HepG2 (cell line): ENCODE data around the gene LUC7L. TPM values are rescaled to one million over a fixed set of nuclear protein-coding genes. Genes with fewer than 3 reads are reported as not detected.
A peak's percentile ranks its signal among the peaks of the same experiment; 100 is the strongest.
"Not testable (repeated sequence)": the region's sequence is repeated elsewhere in the genome, so short reads cannot be mapped to it uniquely, and the experiment has no call there.

Experiments
- BATF2 ChIP-seq: sonication (generic); formaldehyde crosslinking; IDR thresholded peaks from 2 replicates; pipeline ENCODE4 v1.8.0; 2022; ENCODE audit warnings: mild to moderate bottlenecking, missing genetic modification reagents, moderate library complexity
- BORCS8-MEF2B ChIP-seq: sonication (generic); formaldehyde crosslinking; IDR thresholded peaks from 2 replicates; pipeline ENCODE4 v1.8.0; 2022; ENCODE audit warnings: mild to moderate bottlenecking, missing genetic modification reagents
- ELF3 ChIP-seq: IDR thresholded peaks from 2 replicates; pipeline ENCODE4 v1.6.1; 2016; ENCODE audit warnings: missing genetic modification reagents, missing compliant biosample characterization
- HMGXB3 ChIP-seq: sonication (generic); formaldehyde crosslinking; IDR thresholded peaks from 2 replicates; pipeline ENCODE4 v1.4.0; 2020; ENCODE audit warnings: missing genetic modification reagents, borderline replicate concordance
- KLF11 ChIP-seq: IDR thresholded peaks from 2 replicates; pipeline ENCODE4 v1.6.1; 2016; ENCODE audit warnings: missing compliant biosample characterization
- LRRFIP1 ChIP-seq: sonication (generic); formaldehyde crosslinking; conservative IDR thresholded peaks from 2 replicates; pipeline ENCODE4 v1.4.0; 2020; ENCODE audit warnings: missing genetic modification reagents
- MIXL1 ChIP-seq: IDR thresholded peaks from 2 replicates; pipeline ENCODE4 v1.6.1; 2016
- MXD3 ChIP-seq: IDR thresholded peaks from 2 replicates; pipeline ENCODE4 v1.6.1; 2016; ENCODE audit warnings: mild to moderate bottlenecking, missing biosample characterization, missing genetic modification reagents
- NCOA2 ChIP-seq: sonication (generic); formaldehyde crosslinking; IDR thresholded peaks from 2 replicates; pipeline ENCODE4 v1.8.0; 2022; ENCODE audit warnings: inconsistent platforms
- NKX3-1 ChIP-seq: sonication (generic); formaldehyde crosslinking; IDR thresholded peaks from 2 replicates; pipeline ENCODE4 v1.5.0; 2020; ENCODE audit warnings: missing genetic modification reagents
- SALL1 ChIP-seq: sonication (generic); formaldehyde crosslinking; IDR thresholded peaks from 2 replicates; pipeline ENCODE4 v1.8.0; 2022; ENCODE audit warnings: mild to moderate bottlenecking, missing genetic modification reagents
- SAP130 ChIP-seq: IDR thresholded peaks from 2 replicates; pipeline ENCODE4 v1.6.1; 2016; ENCODE audit warnings: low read depth
- SMAD3 ChIP-seq: sonication (generic); formaldehyde crosslinking; IDR thresholded peaks from 2 replicates; pipeline ENCODE4 v1.4.0; 2020; ENCODE audit warnings: missing genetic modification reagents
- SOX13 ChIP-seq, 3 experiments: fragments of 450-650 bp in 1 of 3; sonication (generic) in 1 of 3; formaldehyde crosslinking in 1 of 3; IDR thresholded peaks in 2 of 3; conservative IDR thresholded peaks in 1 of 3; 2 replicates each; pipeline versions ENCODE4 v1.5.0 to v1.6.1; 2016 to 2020; ENCODE audit warnings: antibody characterized with exemption in 1 of 3, mild to moderate bottlenecking in 1 of 3, missing compliant biosample characterization in 1 of 3, missing genetic modification reagents in 1 of 3, moderate library complexity in 1 of 3
- SOX5 ChIP-seq: IDR thresholded peaks from 2 replicates; pipeline ENCODE4 v1.6.1; 2016; ENCODE audit warnings: borderline replicate concordance
- TFE3 ChIP-seq: IDR thresholded peaks from 2 replicates; pipeline ENCODE4 v1.6.1; 2016
- ZNF335 ChIP-seq: sonication (generic); formaldehyde crosslinking; IDR thresholded peaks from 2 replicates; pipeline ENCODE4 v1.4.0; 2020; ENCODE audit warnings: missing genetic modification reagents
- ZNF580 ChIP-seq: IDR thresholded peaks from 2 replicates; pipeline ENCODE4 v1.6.1; 2016; ENCODE audit warnings: low read depth, borderline replicate concordance
- polyA plus RNA-seq, 8 experiments: library from polyadenylated mRNA; depleted of rRNA in 3 of 8; stranded (reverse) in 7 of 8; unstranded in 1 of 8; fragments of >200 nt; fragmentation: Illumina TruSeq in 4 of 8; extraction: Trizol in 4 of 8; gene quantifications; 2 replicates each; pipeline versions ENCODE4 v1.2.1 to v1.2.3, GENCODE V29; 2011 to 2016; ENCODE audit warnings: low read depth in 4 of 8, missing spikeins in 1 of 8, mixed read lengths in 1 of 8; ENCODE audit not compliant: insufficient read depth in 1 of 8
- total RNA-seq, 5 experiments: library from RNA; depleted of rRNA; stranded (reverse); fragments of >200 nt; fragmentation: Illumina TruSeq; extraction: Trizol; gene quantifications; 2 replicates each; pipeline ENCODE4 v1.2.3, GENCODE V29; 2016; ENCODE audit warnings: low read depth in 1 of 5

Gene LUC7L
- total and polyA plus RNA-seq, 2 of the 13 experiments (the other 11 are each of a cell fraction or from before 2014, with no cell fraction given), result 48.7 to 56.9 TPM

- TF ChIP-seq TFE3 (CRISPR knock-in tag), result peak; percentile 80
- 0 out of 2 replicates have a peak, but pooled peaks have one; percentile 56 for TF ChIP-seq NKX3-1 (CRISPR knock-in tag)
- TF ChIP-seq MIXL1, result peak; percentile 59; the same call in 1 of the 2 replicates
- peak; percentile 58; the same call in 1 of the 2 replicates for TF ChIP-seq ELF3 (CRISPR knock-in tag)
- 0 out of 2 replicates have a peak, but pooled peaks have one; percentile 46 for TF ChIP-seq BATF2
- TF ChIP-seq SMAD3 (CRISPR knock-in tag), result 0 out of 2 replicates have a peak, but pooled peaks have one; percentile 54
- TF ChIP-seq LRRFIP1, result 0 out of 2 replicates have a peak, but pooled peaks have one; percentile 49
- peak; percentile 81 for TF ChIP-seq SAP130 (CRISPR knock-in tag)
- TF ChIP-seq SOX13 (IDR thresholded peaks at IDR 0.05), result not testable (repeated sequence)
- 0 out of 4 replicates have a peak, but pooled peaks of 1 of the 2 experiments have one; percentile 11 for TF ChIP-seq SOX13 (CRISPR knock-in tag; conservative IDR thresholded peaks at IDR 0.05 in 1 of 2, IDR thresholded peaks at IDR 0.05 in 1 of 2)
- TF ChIP-seq NCOA2 (CRISPR knock-in tag), result 0 out of 2 replicates have a peak, but pooled peaks have one; percentile 16
- TF ChIP-seq ZNF335 (CRISPR knock-in tag), result 0 out of 2 replicates have a peak, but pooled peaks have one; percentile 58
- TF ChIP-seq BORCS8-MEF2B, result 0 out of 2 replicates have a peak, but pooled peaks have one; percentile 40
- TF ChIP-seq KLF11 (CRISPR knock-in tag), result 0 out of 2 replicates have a peak, but pooled peaks have one; percentile 44
- peak; percentile 71; the same call in 1 of the 2 replicates for TF ChIP-seq MXD3 (CRISPR knock-in tag)
- peak; percentile 49; the same call in 1 of the 2 replicates for TF ChIP-seq ZNF580
- peak; percentile 80 for TF ChIP-seq SALL1 (CRISPR knock-in tag)
- TF ChIP-seq SOX5, result peak; percentile 35; the same call in 1 of the 2 replicates
- TF ChIP-seq HMGXB3 (CRISPR knock-in tag), result peak; percentile 74
Observed at GRCh38 chr16:170088-170507, 59.2 kb downstream of the LUC7L start (continued).
